Prostate gland (tissue), 2 donors: ENCODE results near the gene GAD2. TPM values are rescaled to one million over a fixed set of nuclear protein-coding genes. Genes with fewer than 3 reads are reported as not detected.

ENCODE experiments used
- DNase-seq: peaks from one replicate; pipeline ENCODE4 v3.0.0-alpha.2; 2019; ENCODE audit warnings: low spot score
- H3K27ac ChIP-seq, 2 donors: fragments of 200-600 bp; sonication (generic); 2 replicates each; pipeline ENCODE4 v1.5.1; 2017 to 2019
- H3K27me3 ChIP-seq: fragments of 200-600 bp; sonication (generic); replicated peaks from 2 replicates; pipeline ENCODE4 v1.5.1; 2019; ENCODE audit not compliant: insufficient read depth
- H3K36me3 ChIP-seq, 2 donors: fragments of 200-600 bp; sonication (generic); 1 replicate in 1 of 2; 2 replicates in 1 of 2; pipeline versions ENCODE4 v1.5.1 to v1.8.1; 2017 to 2019
- H3K4me1 ChIP-seq: fragments of 200-600 bp; sonication (generic); replicated peaks from 2 replicates; pipeline ENCODE4 v1.5.1; 2019
- H3K4me3 ChIP-seq, 2 donors: fragments of 200-600 bp; sonication (generic); 2 replicates each; pipeline ENCODE4 v1.5.1; 2017 to 2019
- H3K9me3 ChIP-seq: fragments of 200-600 bp; sonication (generic); 2 replicates; pipeline ENCODE4 v1.5.1; 2017
- CTCF ChIP-seq, 4 experiments: fragments of 200-600 bp in 2 of 4; fragments of 450-650 bp in 2 of 4; sonication (generic) in 2 of 4; IDR thresholded peaks; 1 replicate in 3 of 4; 2 replicates in 1 of 4; pipeline ENCODE4 v1.5.1; 2016 to 2019; ENCODE audit warnings: antibody characterized with exemption in 4 of 4, mild to moderate bottlenecking in 2 of 4, moderate library complexity in 2 of 4
- POLR2A ChIP-seq: fragments of 450-650 bp; IDR thresholded peaks from one replicate; pipeline ENCODE4 v1.6.1; 2016; ENCODE audit warnings: antibody characterized with exemption, mild to moderate bottlenecking
- POLR2AphosphoS5 ChIP-seq: sonication (generic); formaldehyde crosslinking; IDR thresholded peaks from one replicate; pipeline ENCODE4 v1.6.1; 2017; ENCODE audit warnings: antibody characterized with exemption
- WGBS: methylation state at CpG from one replicate; pipeline ENCODE4 v1.1.5; 2018; 5-methylcytosine and 5-hydroxymethylcytosine counted together
- intact Hi-C: fragments of 100-400 bp; cut with DNase I; formaldehyde crosslinking; loops from one replicate; pipeline ENCODE4 v1.14.2; 2022
- total RNA-seq, 2 donors: library from RNA; depleted of rRNA; stranded (reverse); fragments of >200 nt; gene quantifications; one replicate each; pipeline ENCODE4 v1.1.0, GENCODE V29; 2016

The GAD2 gene
- total RNA-seq, 2 donors from 2014 or later = 3.9 TPM; not detected in 1

- WGBS = 92% methylated on average over 5 of the region's 5 CpGs
- Histone ChIP-seq H3K36me3 (no peaks in the 10 kb centered on the region), H3K4me3 (no peak overlapping the region), H3K4me1 (no peaks in the 10 kb centered on the region), H3K27ac (no peak overlapping the region), H3K27me3 (no peaks in the 10 kb centered on the region), H3K9me3 (no peaks in the 10 kb centered on the region)
- no peak for TF ChIP-seq POLR2AphosphoS5
- TF ChIP-seq POLR2A = no peak
- TF ChIP-seq CTCF (IDR thresholded peaks at IDR 0.05) = no peak
- no peak for DNase-seq
- intact Hi-C loops = no loop called here
Measured at GRCh38 chr10:26227786-26228185, 11.2 kb downstream of the GAD2 start.

DNA sequence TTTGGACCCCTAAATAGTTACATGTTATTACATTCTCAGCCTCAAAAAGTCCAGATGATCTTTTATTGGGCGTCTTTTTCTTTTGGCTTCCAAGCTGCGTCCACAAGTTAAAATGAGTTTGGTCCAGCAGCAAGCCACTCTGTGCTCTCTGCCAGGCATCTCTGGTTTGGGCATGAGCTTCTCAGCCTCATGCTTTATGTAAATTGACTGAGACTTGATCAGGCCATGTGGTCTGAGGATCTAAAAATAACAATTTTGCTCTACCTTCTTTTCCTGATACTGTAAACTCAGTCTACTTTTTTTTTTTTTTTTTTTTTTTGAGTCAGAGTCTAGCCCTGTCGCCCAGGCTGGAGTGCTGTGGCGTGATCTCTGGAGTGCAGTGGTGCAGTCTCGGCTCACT lies 15.6 kb downstream of the GAD2 start:
- 96% methylated on average over 5 of the region's 5 CpGs for WGBS
- H3K4me3 ChIP-seq = no peak overlapping the region
- intact Hi-C loops = no loop called here

DNA sequence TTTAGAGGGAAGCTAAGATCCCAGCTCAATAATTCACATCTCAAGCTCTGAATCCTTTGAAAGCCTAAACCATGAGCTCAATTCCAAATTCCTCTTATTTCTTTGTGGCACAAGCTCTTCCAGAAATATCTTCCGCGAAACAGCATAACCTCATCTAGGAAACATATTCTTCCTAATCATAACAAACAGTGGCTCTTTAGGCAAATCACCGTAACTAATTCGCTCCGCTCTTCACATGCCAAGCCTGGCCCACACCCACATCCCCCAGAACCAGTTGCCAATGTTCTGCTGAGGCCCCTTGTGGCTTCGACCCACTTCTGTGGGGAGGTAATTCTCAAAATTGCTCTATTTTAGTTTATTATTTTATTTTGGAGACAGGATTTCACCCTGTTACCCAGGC lies 19.2 kb downstream of the GAD2 start:
- DNase-seq = no peak
- Histone ChIP-seq H3K4me1 (no peaks in the 10 kb centered on the region), H3K4me3 (no peak overlapping the region), H3K36me3 (no peaks in the 10 kb centered on the region), H3K27ac (no peak overlapping the region), H3K9me3 (no peaks in the 10 kb centered on the region), H3K27me3 (no peaks in the 10 kb centered on the region)
- 97% methylated on average over 6 of the region's 6 CpGs for WGBS
- intact Hi-C loops = no loop called here
- TF ChIP-seq POLR2AphosphoS5 = no peak
- no peak for TF ChIP-seq POLR2A
- TF ChIP-seq CTCF (IDR thresholded peaks at IDR 0.05) = no peak

More for the DNA sequence above, 15.6 kb downstream of the GAD2 start:
- no peaks in the 10 kb centered on the region for H3K36me3 ChIP-seq
- DNase-seq = no peak
- TF ChIP-seq POLR2A = no peak
- TF ChIP-seq POLR2AphosphoS5 = no peak
- TF ChIP-seq CTCF (IDR thresholded peaks at IDR 0.05) = no peak
- H3K27me3 ChIP-seq = no peaks in the 10 kb centered on the region
- no peaks in the 10 kb centered on the region for H3K4me1 ChIP-seq
- H3K27ac ChIP-seq = no peak overlapping the region
- no peaks in the 10 kb centered on the region for H3K9me3 ChIP-seq

- intact Hi-C loops = no loop called here
- Histone ChIP-seq H3K4me3 (no peak overlapping the region), H3K4me1 (no peaks in the 10 kb centered on the region), H3K9me3 (no peaks in the 10 kb centered on the region), H3K27me3 (no peaks in the 10 kb centered on the region), H3K36me3 (no peaks in the 10 kb centered on the region), H3K27ac (no peak overlapping the region)
- WGBS = 46% methylated on average over 2 of the region's 2 CpGs
- TF ChIP-seq POLR2A (no peak), CTCF (IDR thresholded peaks at IDR 0.05) (no peak), POLR2AphosphoS5 (no peak)
- no peak for DNase-seq
Measured at GRCh38 chr10:26238378-26238777, 21.8 kb downstream of the GAD2 start.

DNA sequence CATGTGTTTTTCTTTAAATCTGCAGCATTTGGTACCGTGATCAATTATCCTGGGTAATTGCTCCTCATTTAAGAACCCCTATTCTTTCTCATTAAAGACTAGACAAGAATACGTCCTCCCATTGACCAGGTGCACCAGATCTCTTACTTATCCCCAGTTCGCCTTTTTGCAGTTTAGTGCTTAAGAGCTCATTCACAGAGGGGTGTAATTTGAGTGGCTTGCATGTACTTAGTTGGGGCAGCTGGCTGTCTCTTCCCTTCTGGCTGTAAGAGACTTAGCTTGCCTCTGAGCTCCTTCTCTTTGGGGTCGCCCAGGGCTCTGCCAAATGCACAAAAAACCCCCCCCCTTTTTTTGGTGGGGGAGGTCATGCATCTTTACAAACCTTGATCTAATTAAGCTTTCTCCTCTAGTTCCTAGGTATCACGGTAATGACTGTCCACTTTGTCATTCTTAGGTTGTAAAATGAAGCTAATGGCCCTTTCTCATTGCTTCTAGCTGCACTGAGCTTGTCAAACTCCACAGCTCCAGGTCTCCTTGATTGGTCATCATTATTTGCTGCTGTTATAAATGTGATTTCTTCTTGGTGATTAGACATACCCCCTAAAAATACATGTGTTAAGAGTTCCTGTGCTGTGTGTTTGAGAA lies 26.3 kb downstream of the GAD2 start:
- no peak overlapping the region for H3K27ac ChIP-seq
- H3K4me1 ChIP-seq = no peaks in the 10 kb centered on the region
- WGBS = 19% methylated on average over 5 of the region's 5 CpGs
- no peaks in the 10 kb centered on the region for H3K9me3 ChIP-seq
- no peaks in the 10 kb centered on the region for H3K36me3 ChIP-seq
- H3K4me3 ChIP-seq = no peak overlapping the region
- intact Hi-C loops = no loop called here
- H3K27me3 ChIP-seq = no peaks in the 10 kb centered on the region
- no peak for DNase-seq
- TF ChIP-seq POLR2AphosphoS5 = no peak
- no peak for TF ChIP-seq CTCF (IDR thresholded peaks at IDR 0.05)
- TF ChIP-seq POLR2A = no peak
